Common myeloid progenitor, CD34-positive (primary cell): ENCODE results near the gene ZDHHC3.
"Not testable (repeated sequence)": the region's sequence is repeated elsewhere in the genome, so short reads cannot be mapped to it uniquely, and the experiment has no call there.

ENCODE experiments used
- CTCF ChIA-PET: fragments of 350-600 bp; sonication (Branson Sonifier 250); formaldehyde crosslinking; loops from one replicate; lab custom pipeline; 2021; ENCODE audit warnings: antibody characterized with exemption; lab: Charles Lee
- POLR2A ChIA-PET: fragments of 350-600 bp; sonication (Branson Sonifier 250); formaldehyde crosslinking; loops from one replicate; lab custom pipeline; 2021; ENCODE audit warnings: antibody characterized with exemption; lab: Charles Lee
- DNase-seq, 3 donors: peaks; one replicate each; pipeline versions ENCODE4 v3.0.0 to v3.0.0-alpha.2; 2013
- H3K27ac ChIP-seq, 2 experiments: 1 replicate in 1 of 2; 2 replicates in 1 of 2; pipeline ENCODE4 v1.7.0; 2013; ENCODE audit warnings: inconsistent platforms in 2 of 2, low read length in 2 of 2, mild to moderate bottlenecking in 2 of 2, low read depth in 1 of 2, moderate library complexity in 1 of 2; ENCODE audit not compliant: severe bottlenecking in 2 of 2, insufficient read depth in 1 of 2, poor library complexity in 1 of 2
- H3K27me3 ChIP-seq, 5 experiments: replicated peaks in 2 of 5; 1 replicate in 3 of 5; 2 replicates in 2 of 5; pipeline versions ENCODE4 v1.6.1 to v1.7.0; 2013; ENCODE audit warnings: low read length in 4 of 5, mild to moderate bottlenecking in 2 of 5, moderate library complexity in 2 of 5, inconsistent platforms in 1 of 5; ENCODE audit not compliant: insufficient read depth in 5 of 5, control insufficient read depth in 4 of 5
- H3K36me3 ChIP-seq, 4 experiments: 1 replicate in 2 of 4; 2 replicates in 2 of 4; pipeline versions ENCODE4 v1.6.1 to v1.7.0; 2013; ENCODE audit warnings: low read length in 3 of 4, control low read depth in 1 of 4, mild to moderate bottlenecking in 1 of 4; ENCODE audit not compliant: control insufficient read depth in 4 of 4, insufficient read depth in 4 of 4
- H3K4me1 ChIP-seq, 4 experiments: 1 replicate in 3 of 4; 2 replicates in 1 of 4; pipeline versions ENCODE4 v1.6.1 to v1.7.1; 2013; ENCODE audit warnings: low read length in 3 of 4, mild to moderate bottlenecking in 3 of 4, control low read depth in 1 of 4, inconsistent platforms in 1 of 4, moderate library complexity in 1 of 4; ENCODE audit not compliant: control insufficient read depth in 4 of 4, insufficient read depth in 4 of 4; ENCODE audit errors: control extremely low read depth in 1 of 4
- H3K4me3 ChIP-seq, 7 experiments: 1 replicate in 4 of 7; 2 replicates in 3 of 7; pipeline versions ENCODE4 v1.5.1 to v1.7.0; 2013; ENCODE audit warnings: mild to moderate bottlenecking in 7 of 7, low read length in 6 of 7, moderate library complexity in 6 of 7, inconsistent platforms in 2 of 7, low read depth in 2 of 7, control low read depth in 1 of 7; ENCODE audit not compliant: insufficient read depth in 4 of 7, control insufficient read depth in 1 of 7; ENCODE audit errors: extremely low read depth in 1 of 7
- H3K9me3 ChIP-seq, 5 experiments: 1 replicate in 4 of 5; 2 replicates in 1 of 5; pipeline versions ENCODE4 v1.6.1 to v1.7.1; 2013; ENCODE audit warnings: low read length in 4 of 5, mild to moderate bottlenecking in 2 of 5, inconsistent platforms in 1 of 5, low read depth in 1 of 5, moderate library complexity in 1 of 5; ENCODE audit not compliant: control insufficient read depth in 4 of 5, insufficient read depth in 2 of 5; ENCODE audit errors: control extremely low read depth in 1 of 5
- WGBS: methylation state at CpG from one replicate; pipeline ENCODE4 v1.1.5; 2013; ENCODE audit not compliant: insufficient coverage; 5-methylcytosine and 5-hydroxymethylcytosine counted together

The ZDHHC3 gene

DNA sequence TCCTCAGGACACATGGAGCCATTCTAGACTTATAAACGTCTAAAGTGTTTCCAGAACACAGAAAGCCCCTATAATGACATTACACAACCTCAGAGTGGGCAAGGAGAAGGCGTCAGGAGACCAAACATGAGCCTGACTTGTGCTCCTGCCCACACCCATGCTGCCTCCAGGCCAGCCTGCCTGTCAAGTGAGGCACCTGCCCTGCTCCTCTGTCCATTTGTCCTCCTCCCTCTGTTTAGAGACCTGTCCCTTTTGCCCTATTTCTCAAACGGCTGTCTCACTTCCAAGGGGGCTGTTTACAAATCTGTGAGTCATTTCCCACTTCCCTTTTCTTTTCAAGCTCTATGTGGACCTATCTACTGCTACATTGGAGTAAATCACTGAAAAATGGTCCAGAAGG, 21.0 kb downstream of the ZDHHC3 start:
- peaks cover 9 to 47% (median 30%) of the 10 kb centered on the region in 4 experiments for H3K36me3 ChIP-seq
- H3K9me3 ChIP-seq, result no peaks in the 10 kb centered on the region
- 91% methylated on average over 1 of the region's 3 CpGs for WGBS
- peaks cover 2 to 14% (median 7%) of the 10 kb centered on the region in 4 experiments for H3K4me1 ChIP-seq
- ChIA-PET CTCF (interaction anchor here (0.9 to 2.0 kb wide), 3 partner anchors 13 to 43 kb away, joined by 3 to 8 read pairs (median 3); no protein-coding TSS in a partner anchor), POLR2A (no interaction called here)
- peak; percentile 29 to 82 (median 74) for DNase-seq
- no peak overlapping the region for H3K4me3 ChIP-seq
- H3K27ac ChIP-seq, result no peak overlapping the region
- no peaks in the 10 kb centered on the region for H3K27me3 ChIP-seq

DNA sequence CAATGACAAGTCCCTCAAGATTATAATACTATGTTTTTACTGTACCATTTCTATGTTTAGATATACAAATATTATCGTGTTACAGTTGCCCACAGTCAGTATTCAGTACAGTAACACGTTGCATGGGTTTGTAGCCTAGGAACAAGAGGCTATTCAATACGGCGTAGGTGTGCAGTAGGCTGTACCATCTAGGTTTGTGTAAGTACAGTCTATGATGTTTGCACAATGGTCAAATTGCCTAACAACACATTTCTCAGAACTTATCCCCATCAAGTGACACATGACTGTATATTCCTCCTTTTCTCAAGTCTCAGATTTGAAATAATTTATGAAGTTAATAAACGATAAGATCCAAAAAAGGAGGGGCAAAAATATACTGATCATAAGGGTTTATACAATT, 21.7 kb downstream of the ZDHHC3 start:
- Histone ChIP-seq H3K4me1 (peaks cover 2 to 14% (median 7%) of the 10 kb centered on the region in 4 experiments), H3K9me3 (no peaks in the 10 kb centered on the region), H3K27me3 (no peaks in the 10 kb centered on the region), H3K4me3 (no peak overlapping the region), H3K27ac (no peak overlapping the region), H3K36me3 (peaks cover 9 to 44% (median 30%) of the 10 kb centered on the region in 4 experiments)
- ChIA-PET CTCF (interaction anchor here (1.3 kb wide), 1 partner anchor 42 kb away, joined by 3 read pairs; no protein-coding TSS in a partner anchor), POLR2A (no interaction called here)
- WGBS, result no CpG with 5 or more reads among the region's 5 CpGs
- no peak for DNase-seq

DNA sequence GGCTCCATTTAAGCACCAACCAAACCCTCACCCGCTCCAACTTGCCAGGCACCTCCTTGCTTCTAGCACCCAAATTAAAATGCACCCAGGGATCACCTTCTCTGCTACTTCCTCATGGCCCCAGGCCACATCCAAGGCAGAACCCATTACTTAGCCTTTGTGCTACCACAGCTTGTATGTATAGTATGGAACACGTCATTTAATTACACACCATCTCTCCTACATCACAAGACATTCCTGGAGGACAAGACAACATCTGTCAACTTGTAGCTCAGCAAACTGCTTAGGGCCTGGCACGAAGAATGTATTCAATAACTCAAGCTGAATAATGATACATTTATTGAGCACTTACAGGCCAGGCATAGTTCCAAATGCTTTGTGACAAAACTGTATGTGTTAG, 23.3 kb downstream of the ZDHHC3 start:
- H3K27ac ChIP-seq, result no peak overlapping the region
- H3K4me1 ChIP-seq, result peaks cover 2 to 14% (median 7%) of the 10 kb centered on the region in 4 experiments
- ChIA-PET CTCF (interaction anchor here (0.7 to 0.9 kb wide), 2 partner anchors 11 to 23 kb away, joined by 3 read pairs; partner anchors contain the start of genes EXOSC7 and ZDHHC3), POLR2A (no interaction called here)
- H3K4me3 ChIP-seq, result no peak overlapping the region
- no peak for DNase-seq
- H3K9me3 ChIP-seq, result no peaks in the 10 kb centered on the region
- H3K36me3 ChIP-seq, result peaks cover 4 to 38% (median 19%) of the 10 kb centered on the region in 4 experiments
- no peaks in the 10 kb centered on the region for H3K27me3 ChIP-seq
- 88% methylated on average over 1 of the region's 3 CpGs for WGBS

- WGBS, result 90% methylated on average over 2 of the region's 2 CpGs
- Histone ChIP-seq H3K27me3 (no peaks in the 10 kb centered on the region), H3K4me3 (no peak overlapping the region), H3K9me3 (no peaks in the 10 kb centered on the region), H3K4me1 (peaks cover 2 to 9% (median 6%) of the 10 kb centered on the region in 4 experiments), H3K36me3 (peaks cover 0 to 32% (median 11%) of the 10 kb centered on the region in 4 experiments), H3K27ac (no peak overlapping the region)
- DNase-seq, result no peak
- ChIA-PET POLR2A (no interaction called here), CTCF (interaction anchor here (0.6 to 1.0 kb wide), 2 partner anchors 23 to 38 kb away, joined by 3 read pairs; no protein-coding TSS in a partner anchor)
Observed at GRCh38 chr3:44950275-44950734, 25.7 kb downstream of the ZDHHC3 start.

DNA sequence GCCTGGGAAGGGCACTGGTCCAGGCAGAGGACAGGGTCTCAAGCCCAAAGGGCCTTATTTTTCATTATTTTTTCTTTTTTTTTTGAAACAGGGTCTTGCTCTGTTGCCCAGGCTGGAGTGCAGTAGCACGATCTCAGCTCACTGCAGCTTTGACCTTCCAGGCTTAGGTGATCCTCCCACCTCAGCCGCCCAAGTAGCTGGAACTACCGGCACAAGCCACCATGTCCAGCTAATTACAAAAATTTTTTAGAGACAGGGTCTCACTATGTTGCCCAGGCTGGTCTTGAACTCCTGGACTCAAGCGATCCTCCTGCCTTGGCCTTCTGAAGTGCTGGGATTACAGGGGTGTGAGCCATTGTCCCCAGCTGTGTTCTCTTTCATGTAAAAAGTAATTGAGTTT, 26.2 kb downstream of the ZDHHC3 start:
- CTCF ChIA-PET, result interaction anchor here (1.0 kb wide), 1 partner anchor 23 kb away, joined by 3 read pairs; no protein-coding TSS in a partner anchor
- H3K4me1 ChIP-seq, H3K27ac ChIP-seq, H3K9me3 ChIP-seq, DNase-seq, H3K27me3 ChIP-seq, POLR2A ChIA-PET, H3K4me3 ChIP-seq: not testable (repeated sequence)
- peaks cover 5 to 34% (median 14%) of the 10 kb centered on the region in 4 experiments for H3K36me3 ChIP-seq
- WGBS, result 96% methylated on average over 4 of the region's 4 CpGs

GRCh38 chr3:44948239-44948638, 27.7 kb downstream of the ZDHHC3 start:
- H3K9me3 ChIP-seq, result no peaks in the 10 kb centered on the region
- no peaks in the 10 kb centered on the region for H3K27me3 ChIP-seq
- H3K36me3 ChIP-seq, result peaks cover 2 to 33% (median 12%) of the 10 kb centered on the region in 4 experiments
- ChIA-PET POLR2A (no interaction called here), CTCF (interaction anchor here (1.6 to 1.8 kb wide), 2 partner anchors 12 to 33 kb away, joined by 4 to 5 read pairs; no protein-coding TSS in a partner anchor)
- WGBS, result 100% methylated on average over 3 of the region's 3 CpGs
- no peak for DNase-seq
- no peak overlapping the region for H3K27ac ChIP-seq
- H3K4me3 ChIP-seq, result no peak overlapping the region
- H3K4me1 ChIP-seq, result no peaks in the 10 kb centered on the region

DNA sequence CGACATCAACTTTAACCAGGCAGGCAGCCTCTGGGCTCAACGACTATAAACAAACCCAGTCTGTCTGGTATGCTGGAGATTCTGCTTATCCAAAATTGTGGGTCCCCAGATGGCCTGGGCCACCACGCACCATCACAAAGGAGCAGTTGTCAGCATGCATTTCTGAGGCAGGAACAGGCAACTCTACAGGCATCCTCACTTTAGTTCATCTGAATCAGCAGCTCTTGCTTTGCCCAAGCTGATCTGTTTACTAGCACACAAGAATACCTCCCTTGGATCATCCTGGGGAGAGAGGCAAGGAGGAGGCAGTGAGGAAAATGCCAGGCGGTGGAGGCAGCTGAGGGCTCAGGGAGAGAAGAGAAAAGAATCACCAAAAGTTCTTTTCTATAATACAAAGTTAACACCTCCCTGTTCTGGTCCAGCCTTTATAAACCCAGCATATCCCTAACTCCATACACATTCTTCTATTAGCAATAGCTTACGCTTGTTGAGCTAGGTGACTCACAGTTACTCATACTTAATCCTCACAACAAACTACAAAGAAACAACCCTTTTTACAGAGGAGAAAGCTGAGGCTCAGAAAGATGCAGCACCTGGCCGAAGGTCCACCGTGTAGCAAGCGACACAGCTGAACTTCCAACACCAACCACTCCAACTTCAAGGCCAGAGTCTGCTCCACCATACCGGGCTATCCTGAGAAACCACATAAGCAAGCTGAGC, 33.6 kb downstream of the ZDHHC3 start:
- Histone ChIP-seq H3K36me3 (peaks cover 8 to 64% (median 32%) of the 10 kb centered on the region in 4 experiments), H3K27ac (no peak overlapping the region), H3K4me3 (no peak overlapping the region), H3K4me1 (no peaks in the 10 kb centered on the region), H3K9me3 (no peaks in the 10 kb centered on the region), H3K27me3 (no peaks in the 10 kb centered on the region)
- 100% methylated on average over 4 of the region's 9 CpGs for WGBS
- DNase-seq, result no peak
- ChIA-PET CTCF (interaction anchor here (1.1 to 1.2 kb wide), 2 partner anchors 11 to 21 kb away, joined by 3 read pairs; no protein-coding TSS in a partner anchor), POLR2A (no interaction called here)
